Fibroblast of the aortic adventitia (primary cell): ENCODE data around the gene MASP1. TPM values are rescaled to one million over a fixed set of nuclear protein-coding genes. Genes with fewer than 3 reads are reported as not detected.

Source experiments
- DNase-seq: peaks from one replicate; pipeline ENCODE4 v3.0.0-alpha.2; 2010; ENCODE audit warnings: low read depth
- H3K4me3 ChIP-seq: 2 replicates; pipeline ENCODE4 v1.5.1; 2011; ENCODE audit warnings: low read depth, mild to moderate bottlenecking, control low read depth, low read length, moderate library complexity
- total RNA-seq: library from RNA; depleted of rRNA; stranded (reverse); fragments of >200 nt; gene quantifications from 2 replicates; pipeline ENCODE4 v1.2.3, GENCODE V29; 2012; ENCODE audit warnings: low replicate concordance
- TF ChIP-seq, protein P1 (sequence below): IDR thresholded peaks from 2 replicates; pipeline ENCODE4 v1.5.1; 2011; ENCODE audit warnings: mild to moderate bottlenecking, low read length, control low read depth, inconsistent platforms; ENCODE audit not compliant: insufficient read depth

MASP1 gene
- total RNA-seq, 1 donor = 19.2 TPM

DNA sequence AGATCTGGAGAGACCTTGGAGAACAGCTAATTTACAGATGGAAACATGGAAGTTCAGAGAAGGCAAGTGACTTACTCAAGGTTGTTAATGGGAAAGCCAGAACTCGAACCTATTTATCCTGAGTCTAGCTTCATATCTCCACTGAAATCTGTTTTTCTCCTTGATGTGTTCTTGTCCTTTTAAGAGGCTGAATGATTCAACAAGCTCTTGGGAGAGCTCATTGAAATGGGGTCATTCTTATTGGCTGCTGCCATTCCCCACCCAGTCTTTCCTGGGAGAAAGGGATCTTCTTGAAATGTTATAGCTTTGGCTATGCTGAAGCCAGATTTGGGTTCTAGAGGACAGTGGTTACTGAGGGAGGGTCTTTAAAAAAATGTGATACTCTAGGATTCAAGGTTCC, 53.3 kb downstream of the MASP1 start:
- peak; percentile 20 for DNase-seq
- TF ChIP-seq, protein P1, sequence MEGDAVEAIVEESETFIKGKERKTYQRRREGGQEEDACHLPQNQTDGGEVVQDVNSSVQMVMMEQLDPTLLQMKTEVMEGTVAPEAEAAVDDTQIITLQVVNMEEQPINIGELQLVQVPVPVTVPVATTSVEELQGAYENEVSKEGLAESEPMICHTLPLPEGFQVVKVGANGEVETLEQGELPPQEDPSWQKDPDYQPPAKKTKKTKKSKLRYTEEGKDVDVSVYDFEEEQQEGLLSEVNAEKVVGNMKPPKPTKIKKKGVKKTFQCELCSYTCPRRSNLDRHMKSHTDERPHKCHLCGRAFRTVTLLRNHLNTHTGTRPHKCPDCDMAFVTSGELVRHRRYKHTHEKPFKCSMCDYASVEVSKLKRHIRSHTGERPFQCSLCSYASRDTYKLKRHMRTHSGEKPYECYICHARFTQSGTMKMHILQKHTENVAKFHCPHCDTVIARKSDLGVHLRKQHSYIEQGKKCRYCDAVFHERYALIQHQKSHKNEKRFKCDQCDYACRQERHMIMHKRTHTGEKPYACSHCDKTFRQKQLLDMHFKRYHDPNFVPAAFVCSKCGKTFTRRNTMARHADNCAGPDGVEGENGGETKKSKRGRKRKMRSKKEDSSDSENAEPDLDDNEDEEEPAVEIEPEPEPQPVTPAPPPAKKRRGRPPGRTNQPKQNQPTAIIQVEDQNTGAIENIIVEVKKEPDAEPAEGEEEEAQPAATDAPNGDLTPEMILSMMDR = no peak
- no peak overlapping the region for H3K4me3 ChIP-seq

DNA sequence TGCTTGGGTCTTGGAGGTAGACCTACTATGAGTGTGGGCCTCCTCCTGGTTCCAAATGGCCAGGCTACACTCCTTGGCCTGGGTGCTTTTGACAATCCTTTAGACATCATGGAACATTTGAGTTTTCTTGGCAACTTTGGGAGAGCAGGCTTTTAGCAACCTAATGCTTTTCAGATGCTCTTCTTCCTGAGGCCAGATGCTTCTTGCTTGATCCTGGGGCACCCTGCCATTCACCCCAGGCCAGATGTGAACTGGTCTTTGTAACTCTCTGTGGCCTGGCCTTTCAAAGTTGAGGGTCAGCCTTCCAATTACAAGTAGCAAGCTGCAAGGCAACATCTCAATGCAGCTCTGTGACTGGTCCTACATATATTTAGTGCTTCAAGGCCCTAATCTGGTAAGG, 53.8 kb downstream of the MASP1 start:
- no peak overlapping the region for H3K4me3 ChIP-seq
- DNase-seq = peak; percentile 40
- TF ChIP-seq, protein P1 = no peak

DNA sequence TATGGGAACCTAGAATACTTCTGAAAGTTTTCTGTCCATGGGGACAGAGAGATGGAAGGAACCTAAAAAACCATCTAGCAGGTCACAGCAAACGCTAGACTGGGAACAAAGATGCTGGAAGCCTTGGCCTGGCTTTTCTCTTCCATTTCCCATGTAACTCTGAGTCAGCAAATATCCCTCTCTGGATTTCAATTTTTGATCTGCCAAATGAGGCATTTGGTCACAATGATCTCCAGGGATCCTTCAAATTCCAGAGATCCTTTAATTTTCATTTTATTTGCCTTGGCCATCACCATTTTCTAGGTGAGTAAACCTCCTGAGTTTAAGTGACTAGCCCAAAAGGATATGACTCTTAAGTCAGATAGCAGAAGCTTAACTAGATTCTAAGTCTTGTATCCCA, 54.6 kb downstream of the MASP1 start:
- TF ChIP-seq, protein P1 = no peak
- DNase-seq = peak; percentile 25
- no peak overlapping the region for H3K4me3 ChIP-seq

DNA sequence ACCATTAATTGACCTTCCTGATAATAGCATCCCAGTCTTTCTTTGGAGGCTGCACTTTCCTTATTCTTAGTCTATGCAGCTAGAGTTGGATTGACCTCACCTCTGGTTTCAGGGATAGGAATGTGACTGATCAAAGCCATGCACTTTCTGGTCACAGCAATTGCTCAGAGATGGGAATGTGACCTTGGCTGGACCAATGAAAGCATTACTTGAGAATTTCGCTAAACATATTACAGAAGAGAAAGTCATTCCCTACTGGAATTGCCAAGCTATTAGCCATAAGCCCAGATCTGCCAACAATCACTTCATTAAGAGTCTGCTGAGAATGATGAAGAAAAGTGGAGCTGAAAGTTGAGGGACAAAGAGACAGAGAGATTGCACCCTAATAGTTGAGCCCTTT, 61.5 kb downstream of the MASP1 start:
- peak; percentile 36 for DNase-seq
- TF ChIP-seq, protein P1 = no peak
- no peak overlapping the region for H3K4me3 ChIP-seq

DNA sequence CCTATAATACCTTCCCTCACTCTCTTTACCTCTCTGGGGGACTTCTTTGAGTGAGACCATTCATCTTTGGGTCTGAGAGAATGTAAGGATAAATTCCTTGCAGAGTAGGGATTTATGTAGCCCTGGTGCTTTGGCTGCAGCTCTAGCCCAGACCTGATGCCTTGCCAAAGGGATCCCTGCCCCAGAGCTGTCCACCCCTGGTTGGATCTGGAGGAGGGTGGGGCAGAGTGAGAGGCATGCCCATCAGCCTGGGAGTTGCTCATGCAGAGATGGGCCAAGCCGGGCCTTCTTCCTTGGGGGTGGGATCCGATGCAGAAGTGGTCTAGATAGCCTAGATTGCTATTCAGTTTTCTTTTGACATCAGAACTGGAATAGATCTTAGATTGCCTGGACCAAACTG, 62.8 kb downstream of the MASP1 start:
- H3K4me3 ChIP-seq = no peak overlapping the region
- peak; percentile 48 for DNase-seq
- TF ChIP-seq, protein P1 = no peak

DNA sequence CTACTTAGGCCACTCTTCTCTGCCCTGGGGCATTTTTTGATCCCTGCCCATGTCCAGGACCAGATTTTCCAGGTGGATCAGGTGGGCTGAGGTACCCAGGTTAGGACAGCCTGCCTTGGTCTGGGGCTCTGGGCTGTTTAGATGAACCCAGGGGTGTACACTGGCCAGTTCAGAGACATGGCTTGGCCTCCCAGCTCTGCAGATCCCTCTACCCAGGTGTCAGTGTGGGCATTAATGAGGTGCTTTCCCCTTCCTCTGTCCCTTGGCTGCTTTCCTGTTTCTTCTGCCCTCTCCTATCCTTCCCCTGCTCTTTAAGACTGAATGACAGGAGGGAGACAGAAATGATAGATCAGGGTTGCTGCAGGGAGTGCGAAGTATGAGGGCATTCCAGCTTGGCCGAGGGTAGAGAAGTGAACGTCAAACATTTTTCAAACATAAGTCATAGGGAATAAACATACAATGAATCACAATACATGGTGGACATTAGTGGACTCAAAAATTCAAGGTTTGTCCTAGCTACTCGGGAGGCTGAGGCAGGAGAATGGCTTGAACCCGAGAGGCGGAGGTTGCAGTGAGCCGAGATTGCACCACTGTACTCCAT, 63.8 kb downstream of the MASP1 start:
- no peak overlapping the region for H3K4me3 ChIP-seq
- TF ChIP-seq, protein P1 = no peak
- peak; percentile 84 for DNase-seq

DNA sequence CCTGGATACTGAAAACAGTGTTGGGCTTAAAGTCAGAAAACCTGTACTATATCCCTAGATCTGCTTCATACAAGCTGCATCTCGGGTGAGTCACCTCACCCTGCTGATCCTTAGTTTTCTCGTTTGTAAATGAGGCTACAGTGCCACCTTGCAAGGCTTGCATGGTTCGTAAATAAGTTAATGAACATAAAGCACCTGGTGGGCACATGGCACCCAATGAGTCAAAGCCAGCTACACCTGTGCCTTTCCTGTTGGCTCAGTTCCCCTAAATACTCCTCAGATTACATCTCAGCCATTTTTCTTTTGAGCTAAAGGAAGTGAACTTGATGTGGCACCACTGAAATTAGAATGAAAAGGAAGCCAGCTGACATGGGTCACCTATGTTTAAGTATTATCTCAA, 67.7 kb downstream of the MASP1 start:
- DNase-seq = no peak
- H3K4me3 ChIP-seq = no peak overlapping the region
- TF ChIP-seq, protein P1 = no peak
